Neuronal stem cell (in vitro differentiated cells): ENCODE measurements around the gene STAB1.

ENCODE experiments used
- DNase-seq: peaks from one replicate; pipeline ENCODE4 v3.0.0-alpha.2; 2013; ENCODE audit warnings: low spot score
- H2AFZ ChIP-seq: one replicate; pipeline ENCODE4 v1.6.1; 2013; ENCODE audit warnings: mild to moderate bottlenecking, low read length, inconsistent platforms
- H2AK5ac ChIP-seq: 2 replicates; pipeline ENCODE4 v1.6.1; 2013; ENCODE audit warnings: low read depth, mild to moderate bottlenecking, inconsistent platforms, low read length, moderate library complexity, mixed read lengths
- H2BK120ac ChIP-seq: 2 replicates; pipeline ENCODE4 v1.6.1; 2013; ENCODE audit warnings: low read depth, mild to moderate bottlenecking, inconsistent platforms, low read length, moderate library complexity, mixed read lengths
- H2BK12ac ChIP-seq: one replicate; pipeline ENCODE4 v1.6.1; 2013; ENCODE audit warnings: low read length, inconsistent platforms
- H2BK15ac ChIP-seq: 2 replicates; pipeline ENCODE4 v1.6.1; 2013; ENCODE audit warnings: mild to moderate bottlenecking, low read length, inconsistent platforms, mixed read lengths
- H2BK5ac ChIP-seq: one replicate; pipeline ENCODE4 v1.6.1; 2013; ENCODE audit warnings: inconsistent platforms, mild to moderate bottlenecking, low read length, moderate library complexity
- H3K14ac ChIP-seq: one replicate; pipeline ENCODE4 v1.6.1; 2013; ENCODE audit warnings: low read length, inconsistent platforms
- H3K18ac ChIP-seq: 2 replicates; pipeline ENCODE4 v1.6.1; 2013; ENCODE audit warnings: low read length, inconsistent platforms
- H3K23ac ChIP-seq: 2 replicates; pipeline ENCODE4 v1.6.1; 2013; ENCODE audit warnings: low read depth, mild to moderate bottlenecking, mixed read lengths, low read length, inconsistent platforms; ENCODE audit not compliant: poor library complexity
- H3K27ac ChIP-seq: replicated peaks from 3 replicates; pipeline ENCODE4 v1.5.1; 2013; ENCODE audit warnings: low read length, inconsistent platforms
- H3K27me3 ChIP-seq, 3 experiments: 2 replicates each; pipeline ENCODE4 v1.6.1; 2013; ENCODE audit warnings: low read length in 3 of 3, mild to moderate bottlenecking in 2 of 3, inconsistent platforms in 1 of 3, low read depth in 1 of 3, mixed read lengths in 1 of 3, moderate library complexity in 1 of 3; ENCODE audit not compliant: control insufficient read depth in 3 of 3, insufficient read depth in 3 of 3
- H3K36me3 ChIP-seq, 2 donors: replicated peaks in 1 of 2; 2 replicates each; pipeline ENCODE4 v1.6.1; 2013; ENCODE audit warnings: low read length in 2 of 2; ENCODE audit not compliant: control insufficient read depth in 2 of 2, insufficient read depth in 2 of 2
- H3K4ac ChIP-seq: 2 replicates; pipeline ENCODE4 v1.6.1; 2013; ENCODE audit warnings: inconsistent platforms, mild to moderate bottlenecking, low read length, moderate library complexity
- H3K4me1 ChIP-seq, 2 donors: 1 replicate in 1 of 2; 2 replicates in 1 of 2; pipeline ENCODE4 v1.6.1; 2013; ENCODE audit warnings: low read length in 2 of 2, low read depth in 1 of 2; ENCODE audit not compliant: control insufficient read depth in 2 of 2, insufficient read depth in 1 of 2
- H3K4me2 ChIP-seq: one replicate; pipeline ENCODE4 v1.6.1; 2013; ENCODE audit warnings: mild to moderate bottlenecking, low read length, inconsistent platforms; ENCODE audit not compliant: insufficient read depth, poor library complexity, severe bottlenecking
- H3K4me3 ChIP-seq, 2 donors: 2 replicates each; pipeline ENCODE4 v1.5.1; 2013; ENCODE audit warnings: low read length in 2 of 2, mild to moderate bottlenecking in 2 of 2, inconsistent platforms in 1 of 2, moderate library complexity in 1 of 2
- H3K79me1 ChIP-seq: one replicate; pipeline ENCODE4 v1.6.1; 2013; ENCODE audit warnings: low read depth, mild to moderate bottlenecking, inconsistent platforms, low read length, moderate library complexity
- H3K9ac ChIP-seq: one replicate; pipeline ENCODE4 v1.6.1; 2013; ENCODE audit warnings: mild to moderate bottlenecking, low read depth, low read length, inconsistent platforms; ENCODE audit not compliant: poor library complexity
- H3K9me3 ChIP-seq, 2 donors: replicated peaks in 1 of 2; 2 replicates each; pipeline versions ENCODE3 to v1.6.1; 2013; ENCODE audit warnings: low read length in 2 of 2, mild to moderate bottlenecking in 2 of 2, inconsistent platforms in 1 of 2, low read depth in 1 of 2, mixed read lengths in 1 of 2, moderate library complexity in 1 of 2; ENCODE audit not compliant: control insufficient read depth in 2 of 2, insufficient read depth in 1 of 2
- H4K8ac ChIP-seq: one replicate; pipeline ENCODE4 v1.6.1; 2013; ENCODE audit warnings: low read depth, mild to moderate bottlenecking, inconsistent platforms, low read length, moderate library complexity
- H4K91ac ChIP-seq: one replicate; pipeline ENCODE4 v1.6.1; 2013; ENCODE audit warnings: low read length, low read depth, mild to moderate bottlenecking, inconsistent platforms; ENCODE audit not compliant: poor library complexity
- WGBS, 2 donors: extraction: QIAGEN DNeasy Blood & Tissue Kit; methylation state at CpG; one replicate each; pipeline ENCODE4 v1.1.7; 2013; ENCODE audit warnings: missing lambda C conversion rate in 2 of 2, mixed read lengths in 1 of 2; ENCODE audit not compliant: insufficient read length in 2 of 2, insufficient replicate concordance in 1 of 2; ENCODE audit errors: extremely low coverage in 2 of 2; 5-methylcytosine and 5-hydroxymethylcytosine counted together

Gene STAB1

GRCh38 chr3:52506266-52506966, 11.3 kb downstream of the STAB1 start:
- Histone ChIP-seq H4K8ac (no peak overlapping the region), H3K18ac (peak overlapping the region; percentile 59), H3K9me3 (no peaks in the 10 kb centered on the region), H2BK5ac (no peak overlapping the region), H2AFZ (no peak overlapping the region), H3K79me1 (peaks cover 2% of the 10 kb centered on the region), H4K91ac (no peak overlapping the region), H2BK120ac (no peak overlapping the region), H3K4me3 (peak overlapping the region in 1 of 2 donors; percentile 54), H3K4ac (peak overlapping the region; percentile 29), H2BK15ac (peak overlapping the region; percentile 94), H3K27me3 (peaks cover 0 to 35% (median 0%) of the 10 kb centered on the region in 3 experiments), H2BK12ac (peak overlapping the region; percentile 95), H3K4me1 (peaks cover 0 to 17% of the 10 kb centered on the region in 2 donors), H3K4me2 (no peak overlapping the region), H3K9ac (no peak overlapping the region), H3K36me3 (no peaks in the 10 kb centered on the region), H3K23ac (peak overlapping the region; percentile 81), H3K27ac (no peak overlapping the region), H3K14ac (no peak overlapping the region), H2AK5ac (peak overlapping the region; percentile 96)
- DNase-seq = no peak
- no CpG with 5 or more reads among the region's 27 CpGs for WGBS, 2 donors

GRCh38 chr3:52507359-52507758, 12.2 kb downstream of the STAB1 start:
- no peak overlapping the region for H3K4me2 ChIP-seq
- peak overlapping the region; percentile 92 for H2BK15ac ChIP-seq
- H2BK12ac ChIP-seq = peak overlapping the region; percentile 73
- peak overlapping the region; percentile 39 for H2BK5ac ChIP-seq
- H3K27me3 ChIP-seq = peaks cover 0 to 35% (median 0%) of the 10 kb centered on the region in 3 experiments
- peaks cover 0 to 17% of the 10 kb centered on the region in 2 donors for H3K4me1 ChIP-seq
- H4K91ac ChIP-seq = no peak overlapping the region
- H2AK5ac ChIP-seq = peak overlapping the region; percentile 97
- H4K8ac ChIP-seq = no peak overlapping the region
- H3K4ac ChIP-seq = no peak overlapping the region
- H3K36me3 ChIP-seq = no peaks in the 10 kb centered on the region
- H3K27ac ChIP-seq = no peak overlapping the region
- no peak overlapping the region for H2BK120ac ChIP-seq
- no peak overlapping the region for H3K4me3 ChIP-seq
- DNase-seq = no peak
- H3K79me1 ChIP-seq = peaks cover 2% of the 10 kb centered on the region
- no peak overlapping the region for H2AFZ ChIP-seq
- H3K9ac ChIP-seq = no peak overlapping the region
- H3K9me3 ChIP-seq = no peaks in the 10 kb centered on the region
- peak overlapping the region; percentile 83 for H3K18ac ChIP-seq
- H3K14ac ChIP-seq = no peak overlapping the region
- peak overlapping the region; percentile 43 for H3K23ac ChIP-seq
- no CpG with 5 or more reads among the region's 5 CpGs for WGBS, 2 donors

GRCh38 chr3:52509753-52510328, 14.7 kb downstream of the STAB1 start:
- H3K4me1 ChIP-seq = peaks cover 0 to 10% of the 10 kb centered on the region in 2 donors
- H4K91ac ChIP-seq = peak overlapping the region; percentile 64
- no peaks in the 10 kb centered on the region for H3K36me3 ChIP-seq
- peak overlapping the region; percentile 23 for H3K4ac ChIP-seq
- H3K18ac ChIP-seq = peak overlapping the region; percentile 80
- no peak overlapping the region for H3K4me2 ChIP-seq
- no peak overlapping the region for H2AFZ ChIP-seq
- peaks cover 0 to 53% (median 0%) of the 10 kb centered on the region in 3 experiments for H3K27me3 ChIP-seq
- H4K8ac ChIP-seq = peak overlapping the region; percentile 65
- H2BK5ac ChIP-seq = peak overlapping the region; percentile 39
- no CpG with 5 or more reads among the region's 12 CpGs for WGBS, 2 donors
- DNase-seq = no peak
- H3K9ac ChIP-seq = peak overlapping the region; percentile 21
- H3K79me1 ChIP-seq = peaks cover 2% of the 10 kb centered on the region
- no peaks in the 10 kb centered on the region for H3K9me3 ChIP-seq
- peak overlapping the region; percentile 93 for H3K23ac ChIP-seq
- no peak overlapping the region for H2BK15ac ChIP-seq
- H2BK120ac ChIP-seq = peak overlapping the region; percentile 81
- no peak overlapping the region for H3K4me3 ChIP-seq
- peak overlapping the region; percentile 81 for H2AK5ac ChIP-seq
- no peak overlapping the region for H3K27ac ChIP-seq
- peak overlapping the region; percentile 58 for H2BK12ac ChIP-seq
- H3K14ac ChIP-seq = peak overlapping the region; percentile 21

GRCh38 chr3:52511509-52511908, 16.4 kb downstream of the STAB1 start:
- Histone ChIP-seq H4K91ac (no peak overlapping the region), H3K18ac (peak overlapping the region; percentile 48), H3K23ac (no peak overlapping the region), H2BK12ac (no peak overlapping the region), H3K4me1 (peaks cover 0 to 8% of the 10 kb centered on the region in 2 donors), H3K79me1 (peaks cover 2% of the 10 kb centered on the region), H2BK15ac (no peak overlapping the region), H3K4me3 (no peak overlapping the region), H2BK120ac (no peak overlapping the region), H3K4ac (peak overlapping the region; percentile 76), H3K9ac (no peak overlapping the region), H4K8ac (no peak overlapping the region), H3K36me3 (no peaks in the 10 kb centered on the region), H2AK5ac (peak overlapping the region; percentile 46), H2BK5ac (no peak overlapping the region), H3K14ac (peak overlapping the region; percentile 21), H3K27ac (no peak overlapping the region), H2AFZ (no peak overlapping the region), H3K4me2 (no peak overlapping the region), H3K27me3 (peaks cover 0 to 65% (median 0%) of the 10 kb centered on the region in 3 experiments), H3K9me3 (no peaks in the 10 kb centered on the region)
- no CpG with 5 or more reads among the region's 7 CpGs for WGBS, 2 donors
- no peak for DNase-seq
